ENCODE data around the gene BORCS6. TPM values are rescaled to one million over a fixed set of nuclear protein-coding genes. Genes with fewer than 3 reads are reported as not detected.
A peak's percentile ranks its signal among the peaks of the same experiment; 100 is the strongest.

BORCS6 gene
- total and polyA plus RNA-seq, 2 of the 13 experiments (the other 11 are each of a cell fraction or from before 2014, with no cell fraction given) = 2.0 to 5.1 TPM

DNA sequence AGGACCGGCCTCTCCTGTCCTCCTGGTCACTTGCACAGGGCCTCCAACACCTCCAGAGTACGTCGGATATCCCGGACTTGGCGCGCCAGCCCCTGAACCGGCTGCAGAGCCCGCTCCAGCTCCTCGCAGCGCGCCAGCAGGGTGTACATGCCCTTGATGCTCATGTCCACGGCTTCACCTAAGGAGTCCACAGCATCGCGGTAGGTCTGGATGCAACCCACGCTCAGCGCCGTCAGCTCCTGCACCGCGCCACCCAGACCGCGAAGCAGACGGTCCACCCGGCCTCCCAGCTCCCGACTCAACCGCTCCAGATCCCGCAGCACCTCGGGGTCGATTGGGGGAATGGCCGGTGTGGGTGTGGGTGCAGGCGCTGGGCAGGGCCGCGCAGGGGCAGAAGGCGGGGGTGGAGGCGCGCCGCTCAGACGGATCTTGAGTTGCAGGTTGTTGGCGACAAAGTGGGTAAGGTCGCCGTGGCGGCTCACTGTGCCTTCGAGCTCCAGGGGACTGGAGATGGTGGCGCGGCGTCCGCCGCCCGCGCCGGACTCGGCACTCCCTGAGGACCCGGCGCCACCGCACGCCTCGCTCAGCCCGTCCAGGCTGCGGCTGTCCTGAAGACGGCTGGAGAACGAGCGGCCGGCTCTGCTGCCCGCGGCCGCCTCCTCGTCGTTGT lies 804 bp downstream of the BORCS6 start (continued):
- TF ChIP-seq MAZ (IDR thresholded peaks at IDR 0.05; ENCODE audit: borderline replicate concordance, low read depth, low read length) = no peak
- 0 out of 2 replicates have a peak, but pooled peaks have one; percentile 19 for TF ChIP-seq MAZ (CRISPR knock-in tag; IDR thresholded peaks at IDR 0.05; ENCODE audit: low read depth)
- no peak for TF ChIP-seq MYNN (CRISPR knock-in tag; IDR thresholded peaks at IDR 0.05; ENCODE audit: low read depth)
- TF ChIP-seq, protein P1, sequence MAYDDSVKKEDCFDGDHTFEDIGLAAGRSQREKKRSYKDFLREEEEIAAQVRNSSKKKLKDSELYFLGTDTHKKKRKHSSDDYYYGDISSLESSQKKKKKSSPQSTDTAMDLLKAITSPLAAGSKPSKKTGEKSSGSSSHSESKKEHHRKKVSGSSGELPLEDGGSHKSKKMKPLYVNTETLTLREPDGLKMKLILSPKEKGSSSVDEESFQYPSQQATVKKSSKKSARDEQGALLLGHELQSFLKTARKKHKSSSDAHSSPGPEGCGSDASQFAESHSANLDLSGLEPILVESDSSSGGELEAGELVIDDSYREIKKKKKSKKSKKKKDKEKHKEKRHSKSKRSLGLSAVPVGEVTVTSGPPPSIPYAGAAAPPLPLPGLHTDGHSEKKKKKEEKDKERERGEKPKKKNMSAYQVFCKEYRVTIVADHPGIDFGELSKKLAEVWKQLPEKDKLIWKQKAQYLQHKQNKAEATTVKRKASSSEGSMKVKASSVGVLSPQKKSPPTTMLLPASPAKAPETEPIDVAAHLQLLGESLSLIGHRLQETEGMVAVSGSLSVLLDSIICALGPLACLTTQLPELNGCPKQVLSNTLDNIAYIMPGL (CRISPR knock-in tag; IDR thresholded peaks at IDR 0.05; ENCODE audit: borderline replicate concordance in 1 of 2, low read depth in 1 of 2) = peak in 1 of 2 experiments; percentile 15; a peak in 1 of 4 replicates
- TF ChIP-seq RBFOX2 (IDR thresholded peaks at IDR 0.05; ENCODE audit: low read depth, low read length) = 0 out of 2 replicates have a peak, but pooled peaks have one; percentile 1
- peak; percentile 3; the same call in 1 of the 2 replicates for TF ChIP-seq KMT2A (CRISPR knock-in tag; IDR thresholded peaks at IDR 0.05)
- TF ChIP-seq ZNF564 (CRISPR knock-in tag; IDR thresholded peaks at IDR 0.05) = no peak; the same call in 1 of the 2 replicates
- TF ChIP-seq ZNF234 (CRISPR knock-in tag; conservative IDR thresholded peaks at IDR 0.05) = 0 out of 2 replicates have a peak, but pooled peaks have one; percentile 29

DNA sequence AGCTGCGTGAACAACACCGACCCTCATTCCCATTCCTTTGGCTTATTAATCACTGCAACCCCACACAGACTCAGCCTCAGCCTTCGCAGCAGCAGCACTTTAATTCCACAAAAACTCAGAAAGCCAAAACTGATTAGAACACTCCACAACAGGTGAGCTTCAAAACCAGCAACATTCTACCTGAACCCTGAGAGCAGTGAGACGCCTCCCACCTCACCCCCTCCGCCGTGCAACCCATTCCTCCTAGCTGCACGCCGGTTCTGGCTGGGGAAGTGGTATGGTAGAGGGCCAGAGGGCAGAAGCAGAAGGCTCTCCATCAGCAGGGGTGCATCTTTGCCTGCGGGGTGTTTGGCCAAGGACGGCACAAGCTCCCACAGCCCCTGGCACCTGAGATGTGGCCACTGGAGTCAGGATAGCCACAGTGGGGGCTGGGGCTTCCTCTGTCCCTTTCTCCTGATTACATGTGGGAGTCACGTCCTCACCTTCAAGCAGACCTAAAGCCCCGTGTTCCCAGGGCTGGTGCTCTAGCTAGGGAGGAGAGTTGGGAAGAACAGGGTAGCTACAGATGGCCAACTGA lies 1.6 kb downstream of the BORCS6 start:
- Histone ChIP-seq H3K27ac (ENCODE audit: extremely low read length, insufficient read depth, low read length) (peak overlapping the region; percentile 64), H3K79me2 (ENCODE audit: insufficient read depth, low read length) (peaks cover 8% of the 10 kb centered on the region), H3K27me3 (ENCODE audit: control insufficient read depth in 1 of 2, insufficient read depth in 2 of 2, low read length in 2 of 2) (no peaks in the 10 kb centered on the region; a peak in 1 of 5 replicates), H2AFZ (ENCODE audit: low read length) (no peak overlapping the region), H3K4me2 (ENCODE audit: low read depth, low read length) (peak overlapping the region; percentile 98), H4K20me1 (ENCODE audit: insufficient read depth, low read length) (peaks cover 6% of the 10 kb centered on the region), H3K4me3 (replicated peaks in 1 of 3; ENCODE audit: insufficient read depth in 1 of 3, low read depth in 2 of 3, low read length in 3 of 3) (peak overlapping the region; percentile 74 to 92 (median 77)), H3K4me1 (ENCODE audit: insufficient read depth, low read length) (peaks cover 43% of the 10 kb centered on the region), H3K36me3 (replicated peaks in 1 of 2; ENCODE audit: control insufficient read depth in 1 of 2, insufficient read depth in 2 of 2, low read length in 2 of 2) (no peaks in the 10 kb centered on the region), H3K9ac (ENCODE audit: insufficient read depth, low read depth, low read length) (peak overlapping the region; percentile 79), H3K9me3 (ENCODE audit: low read length) (no peaks in the 10 kb centered on the region)
- 8% methylated on average over 7 of the region's 12 CpGs for WGBS (ENCODE audit: low lambda C conversion rate)
- ChIA-PET CTCF (ENCODE audit: low intra/inter-chr PET ratio, low total read pairs) (no interaction called here), POLR2A (interaction anchor here (0.6 to 9.9 kb wide), 10 partner anchors 13 to 247 kb away, joined by 3 to 160 read pairs (median 14); partner anchors contain the start of genes AURKB, CTC1, NDEL1 and PFAS)
- in situ Hi-C loops (cut with HindIII; ENCODE audit: extremely low pct_ligation_motif_present, low pct_unique_long_range_greater_than_20kb) (loop anchor here (5.0 to 10.0 kb wide), 2 partner anchors 34 to 64 kb away; partner anchors contain the start of gene HES7), intact Hi-C loops (cut with micrococcal nuclease; ENCODE audit: unreplicated experiment) (loop anchor here (5.0 kb wide), 1 partner anchor 51 kb away; no protein-coding TSS in a partner anchor)
- DNase-seq (ENCODE audit: low spot score) (no peak), FAIRE-seq (no peak), ATAC-seq (no peak)
- no TSS peak for BruUV-seq (replicated peaks)
- no peak for TF ChIP-seq AGO1 (IDR thresholded peaks at IDR 0.05; ENCODE audit: low read depth, low read length, poor library complexity, severe bottlenecking)
- no peak for TF ChIP-seq TOPORS (CRISPR knock-in tag; IDR thresholded peaks at IDR 0.05)
- TF ChIP-seq, protein P2, sequence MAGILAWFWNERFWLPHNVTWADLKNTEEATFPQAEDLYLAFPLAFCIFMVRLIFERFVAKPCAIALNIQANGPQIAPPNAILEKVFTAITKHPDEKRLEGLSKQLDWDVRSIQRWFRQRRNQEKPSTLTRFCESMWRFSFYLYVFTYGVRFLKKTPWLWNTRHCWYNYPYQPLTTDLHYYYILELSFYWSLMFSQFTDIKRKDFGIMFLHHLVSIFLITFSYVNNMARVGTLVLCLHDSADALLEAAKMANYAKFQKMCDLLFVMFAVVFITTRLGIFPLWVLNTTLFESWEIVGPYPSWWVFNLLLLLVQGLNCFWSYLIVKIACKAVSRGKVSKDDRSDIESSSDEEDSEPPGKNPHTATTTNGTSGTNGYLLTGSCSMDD (CRISPR knock-in tag; IDR thresholded peaks at IDR 0.05) = no peak
- no peak for TF ChIP-seq KDM2A (CRISPR knock-in tag; IDR thresholded peaks at IDR 0.05; ENCODE audit: borderline replicate concordance, low read depth)
- TF ChIP-seq MEF2D (CRISPR knock-in tag; IDR thresholded peaks at IDR 0.05) = peak; percentile 7; the same call in 1 of the 2 replicates
- TF ChIP-seq ZSCAN12 (CRISPR knock-in tag; IDR thresholded peaks at IDR 0.05) = no peak
- TF ChIP-seq TCF7L2 (IDR thresholded peaks at IDR 0.05; ENCODE audit: low read depth, low read length) = no peak
- TF ChIP-seq MTF1 (CRISPR knock-in tag; IDR thresholded peaks at IDR 0.05) = no peak

Measured in HepG2 (cell line).